ENCODE measurements around the gene DLEC1.
A peak's percentile ranks its signal among the peaks of the same experiment; 100 is the strongest.
"Not testable (repeated sequence)": the region's sequence is repeated elsewhere in the genome, so short reads cannot be mapped to it uniquely, and the experiment has no call there.

DLEC1 gene

GRCh38 chr3:38018296-38019266, 20.4 kb upstream of the DLEC1 start:
- no peak for DNase-seq

- no peak for DNase-seq
Observed at GRCh38 chr3:38019658-38020341, 19.2 kb upstream of the DLEC1 start.

GRCh38 chr3:38020342-38020726, 18.7 kb upstream of the DLEC1 start:
- no peak for DNase-seq

- no peak for DNase-seq
Observed at GRCh38 chr3:38021196-38021595, 17.8 kb upstream of the DLEC1 start.

- DNase-seq, result peak; percentile 42
Observed at GRCh38 chr3:38022301-38022700, 16.7 kb upstream of the DLEC1 start.

GRCh38 chr3:38022896-38023709, 15.9 kb upstream of the DLEC1 start:
- peak; percentile 51 for DNase-seq

- DNase-seq, result no peak
Observed at GRCh38 chr3:38026856-38027255, 12.2 kb upstream of the DLEC1 start.

GRCh38 chr3:38027466-38028465, 11.2 kb upstream of the DLEC1 start:
- no peak for DNase-seq

GRCh38 chr3:38028621-38029361, 10.2 kb upstream of the DLEC1 start:
- no peak for DNase-seq

- no peak for DNase-seq
Observed at GRCh38 chr3:38029400-38030125, 9.4 kb upstream of the DLEC1 start, which contains the start of gene PLCD1. Gene PLCD1, minus strand, starts transcription at chr3:38029642. Its CDS starts 103 bp downstream, at chr3:38029539.

GRCh38 chr3:38030126-38031021, 8.6 kb upstream of the DLEC1 start:
- DNase-seq, result no peak

- DNase-seq, result no peak
Observed at GRCh38 chr3:38031022-38031994, 7.7 kb upstream of the DLEC1 start.

- no peak for DNase-seq
Observed at GRCh38 chr3:38032328-38032865, 6.6 kb upstream of the DLEC1 start.

- not testable (repeated sequence) for DNase-seq
Observed at GRCh38 chr3:38033586-38033985, 5.4 kb upstream of the DLEC1 start.

- DNase-seq, result not testable (repeated sequence)
Observed at GRCh38 chr3:38034335-38034734, 4.7 kb upstream of the DLEC1 start.

GRCh38 chr3:38036286-38036685, 2.7 kb upstream of the DLEC1 start:
- no peak for DNase-seq

GRCh38 chr3:38036906-38037305, 2.1 kb upstream of the DLEC1 start:
- no peak for DNase-seq

Data from activated CD8-positive, alpha-beta memory T cell treated with anti-CD3 and anti-CD28 coated beads, Interleukin-2, amount 50 U/mL, for 48 hours (primary cell).